Retinal pigment epithelial cell (primary cell): ENCODE data around the gene AHCYL2.
A peak's percentile ranks its signal among the peaks of the same experiment; 100 is the strongest.

Experiments
- DNase-seq: peaks from one replicate; pipeline ENCODE4 v3.0.0-alpha.2; 2010; ENCODE audit warnings: low read depth
- H3K4me3 ChIP-seq: 2 replicates; pipeline ENCODE4 v1.5.1; 2011; ENCODE audit warnings: mild to moderate bottlenecking, low read length, control low read depth, moderate library complexity
- TF ChIP-seq, protein P1 (sequence below): conservative IDR thresholded peaks from 2 replicates; pipeline ENCODE4 v1.5.1; 2011; ENCODE audit warnings: low read depth, low read length, control low read depth, inconsistent platforms

The AHCYL2 gene

DNA sequence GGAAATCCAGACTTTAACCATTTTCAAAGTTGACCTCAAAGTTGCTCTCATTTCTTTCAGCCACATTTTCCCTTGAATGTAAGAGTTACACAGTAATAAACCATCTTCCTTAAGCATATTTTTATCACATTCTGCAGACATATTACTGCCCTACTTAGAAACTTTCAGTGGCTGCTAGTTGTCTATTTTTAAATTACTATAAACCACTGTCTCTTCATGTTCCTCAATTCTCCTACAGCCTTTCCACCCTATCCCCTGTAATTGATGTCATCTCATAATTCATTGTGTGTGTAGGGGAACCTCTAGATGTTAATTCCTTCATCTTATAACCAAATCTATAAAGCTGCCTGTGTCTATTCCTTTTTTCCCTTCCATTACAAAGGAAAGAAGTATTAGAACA, 131.3 kb downstream of the AHCYL2 start:
- DNase-seq, result no peak
- TF ChIP-seq, protein P1, sequence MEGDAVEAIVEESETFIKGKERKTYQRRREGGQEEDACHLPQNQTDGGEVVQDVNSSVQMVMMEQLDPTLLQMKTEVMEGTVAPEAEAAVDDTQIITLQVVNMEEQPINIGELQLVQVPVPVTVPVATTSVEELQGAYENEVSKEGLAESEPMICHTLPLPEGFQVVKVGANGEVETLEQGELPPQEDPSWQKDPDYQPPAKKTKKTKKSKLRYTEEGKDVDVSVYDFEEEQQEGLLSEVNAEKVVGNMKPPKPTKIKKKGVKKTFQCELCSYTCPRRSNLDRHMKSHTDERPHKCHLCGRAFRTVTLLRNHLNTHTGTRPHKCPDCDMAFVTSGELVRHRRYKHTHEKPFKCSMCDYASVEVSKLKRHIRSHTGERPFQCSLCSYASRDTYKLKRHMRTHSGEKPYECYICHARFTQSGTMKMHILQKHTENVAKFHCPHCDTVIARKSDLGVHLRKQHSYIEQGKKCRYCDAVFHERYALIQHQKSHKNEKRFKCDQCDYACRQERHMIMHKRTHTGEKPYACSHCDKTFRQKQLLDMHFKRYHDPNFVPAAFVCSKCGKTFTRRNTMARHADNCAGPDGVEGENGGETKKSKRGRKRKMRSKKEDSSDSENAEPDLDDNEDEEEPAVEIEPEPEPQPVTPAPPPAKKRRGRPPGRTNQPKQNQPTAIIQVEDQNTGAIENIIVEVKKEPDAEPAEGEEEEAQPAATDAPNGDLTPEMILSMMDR, result no peak
- H3K4me3 ChIP-seq, result no peak overlapping the region

DNA sequence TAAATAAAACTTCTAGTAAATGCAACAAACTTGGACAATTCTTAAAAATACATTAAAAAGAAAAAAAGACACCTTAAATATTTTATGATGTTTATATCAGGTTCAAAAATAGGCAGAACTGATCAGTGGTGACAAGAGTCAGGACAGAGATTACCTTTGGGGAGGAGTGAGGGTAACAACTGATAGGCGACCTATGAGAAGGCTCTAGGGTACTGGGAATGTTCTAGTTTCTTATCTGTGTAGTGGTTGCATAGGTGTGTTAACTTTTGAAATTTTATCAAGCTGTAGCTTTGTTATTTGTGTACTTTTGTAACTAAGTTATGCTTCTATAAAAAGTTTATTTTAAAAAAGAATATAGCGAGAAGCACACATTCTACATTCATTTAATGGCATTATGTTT, 134.3 kb downstream of the AHCYL2 start:
- H3K4me3 ChIP-seq, result no peak overlapping the region
- DNase-seq, result no peak

DNA sequence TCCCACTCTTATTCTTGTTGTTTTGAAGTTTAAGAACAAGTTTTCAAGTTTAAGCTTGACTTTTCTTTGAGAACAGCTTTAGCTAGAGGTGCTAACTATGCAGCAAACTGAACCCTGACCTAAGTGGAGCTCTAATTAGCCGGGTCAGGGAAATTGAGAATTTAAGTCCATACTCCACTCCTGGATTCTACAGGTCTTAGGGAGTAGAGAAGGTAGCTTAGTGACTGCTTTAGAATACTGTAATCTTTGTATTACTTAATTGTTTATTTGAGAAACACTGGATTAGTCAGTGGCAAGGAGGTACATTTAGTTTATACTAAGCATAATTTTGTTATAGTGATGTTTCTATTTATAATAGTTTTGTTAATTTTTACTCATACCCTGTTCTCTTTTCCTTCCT, 134.8 kb downstream of the AHCYL2 start:
- no peak overlapping the region for H3K4me3 ChIP-seq
- DNase-seq, result no peak
- TF ChIP-seq, protein P1, result no peak

More for the DNA sequence above, 134.3 kb downstream of the AHCYL2 start:
- TF ChIP-seq, protein P1, result no peak

DNA sequence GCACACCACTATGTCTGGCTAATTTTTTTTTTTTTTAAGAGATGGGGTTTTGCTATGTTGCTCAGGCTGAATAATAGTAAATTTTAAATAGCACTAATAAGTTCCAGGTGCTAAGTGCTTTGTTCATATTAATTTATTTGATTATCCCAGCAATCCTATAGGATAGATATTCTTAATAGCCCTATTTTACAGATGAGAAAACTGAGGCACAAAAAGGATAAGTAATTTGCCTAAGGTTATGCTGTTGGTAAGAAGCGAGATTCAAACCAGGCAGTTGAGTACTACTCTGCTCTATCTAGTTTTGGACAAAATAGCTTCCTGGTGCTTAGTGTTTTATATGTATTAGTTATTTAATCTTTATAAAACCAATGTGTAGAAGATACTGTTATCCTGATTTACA, 136.9 kb downstream of the AHCYL2 start:
- TF ChIP-seq, protein P1, result no peak
- H3K4me3 ChIP-seq, result no peak overlapping the region
- no peak for DNase-seq

DNA sequence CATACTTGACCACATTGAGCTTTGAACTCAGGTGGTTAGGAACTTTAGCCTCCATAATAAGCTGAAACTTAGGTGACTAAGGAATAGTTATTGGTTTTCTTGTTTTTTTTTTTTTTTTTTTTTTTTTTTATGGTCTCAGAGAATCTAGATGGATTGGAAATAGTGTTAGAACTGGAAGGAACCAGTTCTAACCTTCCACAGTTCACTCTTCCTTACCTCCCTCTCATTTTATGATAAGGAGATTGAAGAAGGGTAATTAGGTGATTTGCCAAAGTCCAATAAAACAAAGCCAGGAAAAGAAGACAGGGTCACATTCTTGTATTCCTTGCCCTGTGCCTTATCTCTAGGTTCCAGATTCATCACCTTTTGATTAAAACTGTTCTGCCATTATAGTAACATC, 137.7 kb downstream of the AHCYL2 start:
- no peak for DNase-seq
- TF ChIP-seq, protein P1, result no peak
- H3K4me3 ChIP-seq, result no peak overlapping the region

DNA sequence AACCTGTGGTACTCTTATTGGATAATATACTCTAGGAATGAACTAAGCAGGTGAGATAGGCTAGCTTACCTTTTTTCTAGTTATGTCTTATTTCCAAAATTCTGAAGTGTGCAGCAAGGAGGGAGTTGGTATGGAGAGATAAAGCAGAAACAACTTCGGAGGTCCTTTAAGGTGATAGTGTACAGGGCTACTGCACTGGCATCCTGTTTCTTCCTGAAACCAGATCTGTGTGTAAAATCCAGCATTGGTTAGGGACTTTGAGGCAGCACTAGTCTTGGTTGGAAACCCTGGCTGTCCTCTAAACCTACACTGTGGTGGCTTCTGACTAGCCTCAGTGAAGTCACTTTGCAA, 142.5 kb downstream of the AHCYL2 start:
- no peak for DNase-seq
- H3K4me3 ChIP-seq, result no peak overlapping the region
- TF ChIP-seq, protein P1, result no peak

DNA sequence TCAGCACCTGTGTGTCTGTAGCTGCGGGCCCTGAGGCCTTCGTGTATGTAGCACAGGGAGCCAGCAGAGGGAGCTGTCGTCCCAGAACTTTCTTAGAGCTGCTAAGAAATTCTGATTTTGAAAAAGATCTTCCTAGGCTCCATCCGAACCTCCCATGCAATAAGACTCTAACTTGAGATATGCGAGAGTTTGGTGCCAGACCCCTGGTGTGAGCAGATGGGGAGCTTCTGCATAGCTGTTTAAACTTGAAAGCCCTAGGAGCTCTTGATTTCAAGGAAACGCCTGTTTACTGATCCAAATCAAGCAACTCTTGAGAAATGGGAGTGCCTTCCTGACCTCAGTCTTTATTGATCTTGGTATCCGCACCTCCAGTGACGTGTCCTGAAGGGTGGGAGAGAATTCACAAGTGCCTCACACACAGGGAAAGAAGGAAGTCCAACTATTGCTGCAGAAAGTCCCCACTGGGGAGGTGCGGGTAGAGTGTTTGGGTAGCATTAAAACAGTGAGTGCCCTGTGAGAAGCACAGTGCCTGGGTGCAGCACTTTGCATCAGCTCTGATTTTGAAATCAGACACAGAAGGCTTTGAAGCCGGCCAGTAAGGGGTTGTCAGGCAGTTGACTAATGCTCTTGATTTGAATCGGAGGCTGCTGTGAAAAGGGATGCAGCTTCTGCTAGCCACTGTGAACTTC, 143.0 kb downstream of the AHCYL2 start:
- no peak overlapping the region for H3K4me3 ChIP-seq
- no peak for DNase-seq
- TF ChIP-seq, protein P1, result peak; percentile 94
